ENCODE measurements around the gene RBP4.
"Not testable (repeated sequence)": the region's sequence is repeated elsewhere in the genome, so short reads cannot be mapped to it uniquely, and the experiment has no call there.

The RBP4 gene

DNA sequence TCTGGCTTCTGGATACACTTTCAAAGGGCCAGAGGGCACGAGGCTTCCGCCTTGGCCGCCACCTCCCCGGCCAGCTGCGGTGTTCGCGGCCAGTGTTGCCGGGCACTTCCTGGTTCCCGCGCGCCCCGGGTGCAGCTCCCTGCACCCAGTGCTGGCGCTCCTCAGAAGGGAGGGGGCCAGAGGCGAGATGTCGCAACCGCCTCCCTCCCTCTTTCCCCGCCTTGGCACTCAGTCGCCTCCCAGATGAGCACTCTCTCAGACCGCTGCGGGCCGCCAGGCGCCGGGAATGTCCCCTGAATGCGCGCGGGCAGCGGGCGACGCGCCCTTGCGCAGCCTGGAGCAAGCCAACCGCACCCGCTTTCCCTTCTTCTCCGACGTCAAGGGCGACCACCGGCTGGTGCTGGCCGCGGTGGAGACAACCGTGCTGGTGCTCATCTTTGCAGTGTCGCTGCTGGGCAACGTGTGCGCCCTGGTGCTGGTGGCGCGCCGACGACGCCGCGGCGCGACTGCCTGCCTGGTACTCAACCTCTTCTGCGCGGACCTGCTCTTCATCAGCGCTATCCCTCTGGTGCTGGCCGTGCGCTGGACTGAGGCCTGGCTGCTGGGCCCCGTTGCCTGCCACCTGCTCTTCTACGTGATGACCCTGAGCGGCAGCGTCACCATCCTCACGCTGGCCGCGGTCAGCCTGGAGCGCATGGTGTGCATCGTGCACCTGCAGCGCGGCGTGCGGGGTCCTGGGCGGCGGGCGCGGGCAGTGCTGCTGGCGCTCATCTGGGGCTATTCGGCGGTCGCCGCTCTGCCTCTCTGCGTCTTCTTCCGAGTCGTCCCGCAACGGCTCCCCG is 34.4 kb downstream of the RBP4 start, which contains the start of gene FFAR4:
TSS of gene FFAR4 (plus strand) at position 231 of the 842 bp plus-strand sequence. CDS start at position 287, 56 bp downstream.
- no peak for DNase-seq (ENCODE audit: low read depth)

DNA sequence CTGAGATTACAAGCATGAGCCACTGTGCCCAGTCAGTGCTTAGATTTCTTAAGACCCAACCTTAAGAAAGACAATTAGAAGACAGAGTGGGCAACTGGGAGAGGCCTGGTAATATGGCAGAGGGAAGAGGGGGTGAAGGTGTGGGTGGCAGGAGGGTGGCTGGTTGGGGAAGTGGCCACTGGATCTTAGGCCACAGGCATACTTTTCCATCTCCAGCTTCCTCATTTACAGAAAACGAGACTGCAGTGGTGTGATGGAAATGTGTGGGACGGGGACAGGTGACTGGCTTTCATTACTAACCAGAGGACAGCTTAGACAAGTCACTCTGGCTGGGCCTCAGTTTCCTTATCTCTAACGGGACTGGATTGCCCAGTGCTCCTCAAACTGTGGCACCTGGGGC is 35.6 kb downstream of the RBP4 start:
- DNase-seq (ENCODE audit: low read depth): no peak

DNA sequence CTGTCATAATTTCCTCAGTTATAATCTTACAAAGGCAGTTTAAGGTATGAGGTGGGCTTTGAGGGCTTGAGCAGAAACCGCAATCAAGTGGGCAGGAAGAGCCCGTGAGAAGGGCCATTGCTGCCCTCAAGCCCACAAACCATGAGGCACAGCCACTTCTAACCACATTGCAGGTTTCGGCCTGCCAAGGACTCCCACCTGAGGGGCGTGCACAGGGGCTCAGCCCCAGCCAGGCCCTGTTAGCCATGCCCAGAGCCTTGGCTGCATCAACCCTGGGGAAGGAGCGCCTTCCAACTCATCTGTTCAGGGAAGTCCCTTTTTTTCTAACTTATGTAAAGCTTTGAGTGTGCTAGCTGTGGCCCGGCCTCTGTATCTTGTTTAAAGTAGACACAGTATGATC is 40.5 kb downstream of the RBP4 start:
- DNase-seq (ENCODE audit: low read depth): no peak

DNA sequence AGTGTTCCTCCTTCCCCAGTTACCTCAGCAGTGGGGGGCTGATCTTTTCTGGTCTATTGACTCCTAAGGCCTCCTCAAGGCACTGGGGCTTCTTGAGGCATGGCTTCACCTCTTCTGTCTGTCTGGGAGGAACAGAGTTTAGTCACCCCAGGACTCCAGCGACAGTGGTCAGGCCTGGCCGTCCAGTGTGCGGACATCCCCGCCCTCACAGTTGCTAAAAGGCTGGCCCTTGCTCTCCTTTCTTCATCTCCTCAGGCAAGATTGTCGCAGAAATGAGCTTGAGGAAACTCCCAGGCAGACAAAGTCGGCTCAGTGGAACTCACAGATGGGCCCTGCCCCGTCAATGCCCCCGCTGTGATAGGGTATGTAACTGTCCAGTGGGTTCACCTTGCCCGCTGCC is 41.5 kb downstream of the RBP4 start:
- no peak for DNase-seq (ENCODE audit: low read depth)

DNA sequence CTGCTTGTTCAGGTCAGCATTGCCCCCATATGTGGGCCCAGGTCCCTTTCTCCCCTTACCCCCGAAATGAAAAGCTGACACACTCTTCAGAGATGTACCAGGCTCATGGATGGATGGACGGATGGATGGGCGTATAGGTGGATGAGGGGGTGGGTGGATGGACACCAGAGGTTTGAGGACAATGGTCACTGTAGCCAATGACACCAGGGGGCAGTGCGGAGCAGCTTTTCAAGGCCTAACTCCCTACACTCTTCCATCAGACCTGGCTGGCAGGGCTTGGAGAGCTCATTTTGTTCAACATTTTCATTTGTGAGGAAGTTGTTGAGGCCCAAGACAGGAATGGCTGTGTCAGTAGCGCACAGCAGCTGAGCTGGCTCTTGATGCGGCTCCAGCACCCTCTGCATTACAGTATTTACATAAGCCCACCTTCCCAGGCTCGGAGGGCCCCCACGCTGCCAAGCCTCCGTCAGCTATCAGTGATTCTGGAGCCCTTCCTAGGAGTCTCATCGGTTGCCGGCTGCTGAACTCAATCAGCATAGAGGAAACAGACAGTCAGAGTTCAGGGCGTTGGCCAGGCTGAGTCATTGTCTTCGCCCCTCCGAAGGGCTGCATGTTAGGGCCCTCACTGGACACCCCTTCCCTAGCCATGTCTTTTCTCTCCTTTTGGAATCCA is 46.1 kb downstream of the RBP4 start:
- DNase-seq (ENCODE audit: low read depth): no peak

DNA sequence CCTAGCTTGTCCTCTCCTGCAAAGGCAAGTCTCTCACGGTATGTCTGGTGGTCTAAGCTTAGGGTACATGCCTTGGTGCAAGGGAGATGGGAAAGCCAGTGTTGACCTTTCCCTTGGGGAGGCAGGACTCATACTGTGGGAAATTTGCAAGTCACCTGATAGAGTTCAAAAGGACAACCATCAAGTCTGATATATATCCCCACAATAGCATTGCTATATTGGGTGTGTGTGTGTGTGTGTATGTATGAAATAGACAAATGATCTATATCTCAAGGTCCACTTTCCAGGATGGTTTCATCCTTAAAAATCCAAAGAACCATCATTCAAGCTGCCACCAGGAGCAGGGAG is 46.7 kb downstream of the RBP4 start:
- DNase-seq (ENCODE audit: low read depth): no peak

DNA sequence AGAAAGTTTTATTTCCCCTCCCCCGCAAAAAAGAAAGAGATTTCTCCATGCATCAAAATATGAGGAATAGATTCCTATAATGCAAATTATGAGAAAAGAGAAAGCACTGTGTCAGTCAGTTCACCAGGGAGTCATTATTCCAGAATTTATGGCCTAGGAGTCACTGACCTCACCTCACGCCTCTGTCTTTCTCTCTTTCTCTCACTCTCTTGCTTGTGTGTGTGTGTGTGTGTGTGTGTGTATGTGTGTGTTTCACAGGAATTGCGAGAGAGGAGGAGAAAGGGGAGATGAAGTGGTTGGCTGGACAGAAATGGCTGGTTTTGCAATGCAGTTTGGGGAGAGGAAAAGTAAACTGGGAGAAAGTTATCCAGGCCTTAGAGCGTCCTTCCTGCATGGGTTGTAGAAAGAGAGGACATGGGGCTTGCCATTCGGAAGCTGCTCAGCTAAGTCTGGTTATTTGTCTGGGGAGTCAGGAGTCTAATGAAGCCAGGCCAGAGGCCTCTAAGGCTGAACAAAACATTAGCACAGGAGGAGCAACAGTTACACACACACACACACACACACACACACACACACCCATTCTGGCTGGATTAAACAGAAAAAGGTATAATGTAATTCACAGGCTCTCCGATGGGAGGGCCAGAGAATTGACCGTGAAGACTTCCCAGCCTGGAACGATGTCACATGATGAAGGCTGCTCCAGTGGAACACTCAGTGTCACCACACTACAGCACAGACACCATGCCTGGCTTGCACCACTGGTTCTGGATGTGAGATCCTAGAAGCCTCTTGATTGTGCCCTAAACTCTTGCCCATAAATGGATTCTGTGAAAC is 47.3 kb downstream of the RBP4 start:
- DNase-seq (ENCODE audit: low read depth): no peak

DNA sequence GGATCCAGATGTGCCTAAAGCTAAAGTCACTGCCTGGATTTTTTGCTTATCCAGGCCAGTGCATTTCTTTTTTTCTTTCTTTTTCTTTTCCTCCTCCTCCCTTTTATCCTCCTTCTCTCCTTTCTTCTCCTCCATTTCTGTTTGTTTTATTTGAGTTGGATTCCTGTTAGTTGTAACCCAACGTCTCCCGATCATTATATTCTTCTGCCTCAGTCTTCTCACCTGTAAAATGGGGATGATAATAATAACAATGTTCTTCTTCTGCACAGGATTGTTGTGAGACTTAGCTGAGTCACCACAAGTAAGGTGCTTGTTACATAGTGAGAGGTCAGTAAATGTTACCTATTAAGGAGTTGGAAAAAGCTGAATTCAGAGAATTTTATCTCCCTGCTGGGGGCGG is 48.3 kb downstream of the RBP4 start:
- DNase-seq (ENCODE audit: low read depth): no peak

DNA sequence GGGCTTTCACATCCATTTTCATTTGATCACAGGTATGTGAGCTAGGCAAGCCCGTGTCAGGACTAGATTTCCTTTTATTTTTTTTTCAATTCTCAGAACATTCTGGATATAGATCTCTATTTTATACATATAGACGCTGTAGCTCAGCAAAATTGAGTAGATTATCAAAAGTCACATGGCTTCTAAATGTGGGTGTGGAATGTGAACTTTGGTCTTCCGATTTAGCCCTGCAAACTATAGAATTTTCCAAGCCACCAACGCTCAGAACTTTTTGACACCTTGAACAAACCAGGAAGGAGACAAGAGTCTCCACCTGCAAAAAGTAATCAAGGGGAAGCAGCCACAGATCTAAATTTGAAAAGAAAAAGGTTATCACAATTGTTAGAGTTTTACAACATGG is 50.4 kb downstream of the RBP4 start:
- no peak for DNase-seq (ENCODE audit: low read depth)

DNA sequence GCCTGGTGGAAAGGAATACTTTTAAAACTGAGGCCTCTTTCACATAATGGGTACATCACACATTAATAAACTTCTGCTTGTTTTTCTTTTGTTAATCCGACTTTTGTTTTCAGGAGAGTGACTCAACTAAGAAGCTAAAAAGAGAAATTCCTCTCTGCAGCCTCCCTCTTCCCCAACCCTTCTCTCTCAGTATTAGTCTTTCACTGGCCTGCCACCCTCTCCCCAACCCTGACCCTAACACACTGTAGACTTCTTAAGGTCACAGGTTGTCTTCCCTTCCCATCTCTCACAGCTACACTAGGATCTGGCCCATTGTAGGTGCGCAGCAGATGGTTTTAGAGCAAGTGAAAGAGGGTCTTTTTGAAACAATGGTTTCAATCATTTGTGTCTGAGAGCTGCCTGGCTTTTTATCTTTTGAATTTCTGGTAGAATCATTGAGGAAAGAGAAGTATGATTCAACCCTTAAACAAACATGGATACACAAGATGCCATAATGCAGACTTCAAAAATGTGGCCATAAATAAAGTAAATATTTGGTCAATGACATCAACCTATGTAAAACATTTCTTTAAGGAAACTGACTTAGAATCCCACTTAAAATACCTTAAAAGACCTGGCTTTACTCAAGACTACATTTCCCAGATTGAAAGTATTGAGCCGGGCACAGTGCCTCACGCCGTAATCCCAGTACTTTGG is 52.5 kb downstream of the RBP4 start:
- no peak for DNase-seq (ENCODE audit: low read depth)

DNA sequence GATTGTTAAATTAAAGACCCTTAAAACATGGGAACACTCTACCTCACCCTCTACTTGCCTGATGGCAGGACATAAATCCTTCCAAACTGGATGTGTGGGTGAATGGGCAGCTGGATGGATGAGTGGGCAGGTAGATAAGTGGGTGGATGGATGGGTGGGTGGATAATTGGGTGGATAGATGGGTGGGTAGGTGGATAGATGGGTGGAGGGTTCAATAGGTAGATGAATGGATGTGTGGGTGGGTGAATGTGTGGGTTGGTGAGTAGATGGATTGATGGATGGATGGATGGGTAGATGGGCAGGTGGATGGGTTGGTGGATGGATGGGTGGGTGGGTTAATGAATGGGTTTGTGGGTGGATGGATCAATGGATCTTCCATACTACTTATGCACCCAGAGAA is 53.5 kb downstream of the RBP4 start:
- DNase-seq (ENCODE audit: low read depth): no peak

DNA sequence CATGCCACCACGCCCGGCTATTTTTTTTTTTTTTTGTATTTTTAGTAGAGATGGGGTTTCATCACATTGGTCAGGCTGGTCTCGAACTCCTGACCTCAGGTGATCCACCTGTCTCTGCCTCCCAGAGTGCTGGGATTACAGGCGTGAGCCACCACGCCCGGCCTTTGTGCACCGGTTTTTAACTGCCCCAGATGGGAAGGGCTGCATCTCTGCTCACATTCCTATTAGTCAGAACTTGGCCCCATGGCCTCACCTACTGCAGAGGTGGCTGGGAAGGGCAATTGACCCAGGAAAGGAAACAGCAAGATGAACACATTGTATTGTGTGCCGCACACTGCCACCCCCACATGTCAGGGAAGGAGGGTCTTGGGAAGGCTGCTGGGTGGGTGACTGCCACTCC is 54.0 kb downstream of the RBP4 start:
- not testable (repeated sequence) for DNase-seq (ENCODE audit: low read depth)

DNA sequence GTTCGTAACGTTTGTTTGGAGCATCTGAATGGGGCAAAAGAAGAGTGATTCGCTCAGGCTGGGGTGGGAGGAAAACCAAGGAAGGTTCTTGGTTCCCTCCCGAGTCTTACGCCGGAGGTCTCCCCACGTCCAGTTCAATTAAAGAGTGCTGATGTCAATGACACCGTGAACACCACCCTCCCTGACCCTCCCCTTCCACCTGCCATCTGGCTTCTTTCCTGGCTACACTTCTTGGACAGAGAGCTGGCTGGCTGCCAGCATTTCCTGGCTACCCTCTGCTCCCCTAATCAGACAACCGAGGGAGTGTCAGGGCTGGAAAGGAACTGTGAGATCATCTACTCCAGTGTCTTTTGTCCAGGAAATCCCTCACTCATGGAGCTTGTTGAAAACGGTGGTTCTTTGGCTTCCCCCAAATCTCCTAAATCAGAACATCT is 58.7 kb downstream of the RBP4 start:
- DNase-seq (ENCODE audit: low read depth): no peak

All from GM04504 (cell line).